Testis (tissue), 3 donors: ENCODE measurements around the gene SMG6. TPM values are rescaled to one million over a fixed set of nuclear protein-coding genes. Genes with fewer than 3 reads are reported as not detected.
A peak's percentile ranks its signal among the peaks of the same experiment; 100 is the strongest.

Source experiments
- DNase-seq: peaks from one replicate; pipeline ENCODE4 v3.0.0-alpha.2; 2019
- H3K27ac ChIP-seq, 2 donors: fragments of 200-600 bp; sonication (generic); one replicate each; pipeline ENCODE4 v1.5.1; 2019
- H3K27me3 ChIP-seq: fragments of 200-600 bp; sonication (generic); one replicate; pipeline ENCODE4 v1.5.1; 2019
- H3K36me3 ChIP-seq: fragments of 200-600 bp; sonication (generic); one replicate; pipeline ENCODE4 v1.5.1; 2017; ENCODE audit warnings: low read depth; ENCODE audit errors: missing control alignments
- H3K4me1 ChIP-seq: fragments of 200-600 bp; sonication (generic); one replicate; pipeline ENCODE4 v1.5.1; 2019
- H3K4me3 ChIP-seq, 2 donors: fragments of 200-600 bp; sonication (generic); one replicate each; pipeline ENCODE4 v1.5.1; 2017 to 2019
- H3K9me3 ChIP-seq: fragments of 200-600 bp; sonication (generic); one replicate; pipeline ENCODE4 v1.5.1; 2017
- CTCF ChIP-seq, 3 experiments: fragments of 450-650 bp in 2 of 3; fragments of 200-600 bp in 1 of 3; sonication (generic) in 1 of 3; IDR thresholded peaks; one replicate each; pipeline ENCODE4 v1.5.1; 2016 to 2019; ENCODE audit warnings: antibody characterized with exemption in 3 of 3, mild to moderate bottlenecking in 2 of 3, moderate library complexity in 1 of 3
- POLR2A ChIP-seq: fragments of 450-650 bp; IDR thresholded peaks from one replicate; pipeline ENCODE4 v1.6.1; 2017; ENCODE audit warnings: antibody characterized with exemption, mild to moderate bottlenecking, moderate library complexity
- WGBS, 2 donors: methylation state at CpG; one replicate each; pipeline ENCODE4 v1.1.5; 2018; 5-methylcytosine and 5-hydroxymethylcytosine counted together
- intact Hi-C: fragments of 100-400 bp; cut with DNase I; formaldehyde crosslinking; loops from one replicate; pipeline ENCODE4 v1.15.1; 2023; ENCODE audit warnings: low total_unique reads
- polyA plus RNA-seq: library from polyadenylated mRNA; stranded (reverse); fragments of 350-450 nt; fragmentation: Illumina TruSeq; extraction: RNeasy Lipid Tissue Mini Kit (QIAGEN cat#74804); gene quantifications from one replicate; pipeline ENCODE4 v1.2.3, GENCODE V29; 2014; ENCODE audit warnings: low read depth, low replicate concordance; ENCODE audit not compliant: insufficient read depth
- total RNA-seq, 2 donors: library from RNA; depleted of rRNA; stranded (reverse); fragments of >200 nt; gene quantifications; one replicate each; pipeline ENCODE4 v1.2.3, GENCODE V29; 2016

SMG6 gene
- total and polyA plus RNA-seq, 3 donors from 2014 or later, result 68.7 to 86.5 (median 80.6) TPM

GRCh38 chr17:2051933-2052559, 251.5 kb downstream of the SMG6 start:
- Histone ChIP-seq H3K27me3 (no peaks in the 10 kb centered on the region), H3K9me3 (no peaks in the 10 kb centered on the region), H3K27ac (no peak overlapping the region), H3K36me3 (no peaks in the 10 kb centered on the region), H3K4me1 (peaks cover 13% of the 10 kb centered on the region), H3K4me3 (no peak overlapping the region)
- 34 to 48% methylated on average over 14 of the region's 14 CpGs for WGBS, 2 donors
- intact Hi-C loops, result loop anchor here (5.0 kb wide), 1 partner anchor 300 kb away; no protein-coding TSS in a partner anchor
- no peak for TF ChIP-seq CTCF (IDR thresholded peaks at IDR 0.05)
- no peak for TF ChIP-seq POLR2A
- no peak for DNase-seq

- Histone ChIP-seq H3K9me3 (no peaks in the 10 kb centered on the region), H3K36me3 (no peaks in the 10 kb centered on the region), H3K4me1 (peaks cover 13% of the 10 kb centered on the region), H3K27ac (peak overlapping the region; percentile 29 to 36), H3K4me3 (peak overlapping the region; percentile 59 to 75), H3K27me3 (no peaks in the 10 kb centered on the region)
- TF ChIP-seq CTCF (IDR thresholded peaks at IDR 0.05), result no peak
- no peak for TF ChIP-seq POLR2A
- DNase-seq, result no peak
- intact Hi-C loops, result loop anchor here (5.0 kb wide), 1 partner anchor 301 kb away; no protein-coding TSS in a partner anchor
- 11 to 27% methylated on average over 27 to 63 of the region's 81 CpGs for WGBS, 2 donors
Observed at GRCh38 chr17:2051061-2051932, 252.3 kb downstream of the SMG6 start.

GRCh38 chr17:2050300-2051060, 253.1 kb downstream of the SMG6 start:
- no peaks in the 10 kb centered on the region for H3K9me3 ChIP-seq
- no peaks in the 10 kb centered on the region for H3K36me3 ChIP-seq
- peak overlapping the region; percentile 29 to 68 for H3K27ac ChIP-seq
- 0% methylated on average over 4 to 41 of the region's 88 CpGs for WGBS, 2 donors
- H3K27me3 ChIP-seq, result no peaks in the 10 kb centered on the region
- no peak for TF ChIP-seq CTCF (IDR thresholded peaks at IDR 0.05)
- no peak for TF ChIP-seq POLR2A
- H3K4me3 ChIP-seq, result peak overlapping the region; percentile 59 to 75
- peak; percentile 84 for DNase-seq
- intact Hi-C loops, result loop anchor here (5.0 kb wide), 1 partner anchor 302 kb away; no protein-coding TSS in a partner anchor
- peaks cover 13% of the 10 kb centered on the region for H3K4me1 ChIP-seq

- Histone ChIP-seq H3K27ac (peak overlapping the region; percentile 50 to 74), H3K27me3 (no peaks in the 10 kb centered on the region), H3K4me3 (peak overlapping the region; percentile 72 to 75), H3K36me3 (no peaks in the 10 kb centered on the region), H3K4me1 (peaks cover 13% of the 10 kb centered on the region), H3K9me3 (no peaks in the 10 kb centered on the region)
- 2 to 4% methylated on average over 11 to 62 of the region's 104 CpGs for WGBS, 2 donors
- DNase-seq, result peak; percentile 89
- TF ChIP-seq POLR2A (no peak), CTCF (IDR thresholded peaks at IDR 0.05) (no peak)
- intact Hi-C loops, result loop anchor here (5.0 kb wide), 1 partner anchor 303 kb away; no protein-coding TSS in a partner anchor
Observed at GRCh38 chr17:2049333-2050299, 254.0 kb downstream of the SMG6 start.
